Osteoblast (primary cell): ENCODE measurements around the gene ARHGAP9. TPM values are rescaled to one million over a fixed set of nuclear protein-coding genes. Genes with fewer than 3 reads are reported as not detected.
"Not testable (repeated sequence)": the region's sequence is repeated elsewhere in the genome, so short reads cannot be mapped to it uniquely, and the experiment has no call there.

Source experiments
- DNase-seq: peaks from one replicate; pipeline ENCODE4 v3.0.0; 2011; ENCODE audit warnings: low spot score, mixed read lengths; ENCODE audit not compliant: insufficient read length; ENCODE audit errors: missing footprints
- H2AFZ ChIP-seq: 2 replicates; pipeline ENCODE4 v1.6.0; 2011; ENCODE audit warnings: mild to moderate bottlenecking, low read length
- H3K27ac ChIP-seq: 2 replicates; pipeline ENCODE4 v1.5.1; 2011; ENCODE audit warnings: mild to moderate bottlenecking, low read depth, low read length, moderate library complexity
- H3K27me3 ChIP-seq: 2 replicates; pipeline ENCODE4 v1.6.0; 2012; ENCODE audit warnings: mild to moderate bottlenecking, control low read depth, inconsistent platforms, low read length, moderate library complexity; ENCODE audit not compliant: insufficient read depth
- H3K36me3 ChIP-seq: 2 replicates; pipeline ENCODE4 v1.5.1; 2011; ENCODE audit warnings: mild to moderate bottlenecking, low read length, control low read depth, moderate library complexity; ENCODE audit not compliant: insufficient read depth
- H3K4me1 ChIP-seq: 2 replicates; pipeline ENCODE4 v1.5.1; 2011; ENCODE audit warnings: mild to moderate bottlenecking, low read length, control low read depth, moderate library complexity; ENCODE audit not compliant: insufficient read depth
- H3K4me2 ChIP-seq: 2 replicates; pipeline ENCODE4 v1.6.0; 2011; ENCODE audit warnings: mild to moderate bottlenecking, low read length; ENCODE audit not compliant: insufficient read depth
- H3K4me3 ChIP-seq: fragments of 200-600 bp; sonication (generic); 3 replicates; pipeline ENCODE4 v1.5.1; 2012; ENCODE audit warnings: mild to moderate bottlenecking, low read length, inconsistent platforms; ENCODE audit not compliant: insufficient read depth
- H3K79me2 ChIP-seq: 2 replicates; pipeline ENCODE4 v1.6.0; 2012; ENCODE audit warnings: mild to moderate bottlenecking, low read length, control low read depth, inconsistent platforms; ENCODE audit not compliant: insufficient read depth
- H3K9me3 ChIP-seq: 2 replicates; pipeline ENCODE4 v1.5.1; 2011; ENCODE audit warnings: low read depth, low read length, control low read depth
- H4K20me1 ChIP-seq: 2 replicates; pipeline ENCODE4 v1.6.0; 2012; ENCODE audit warnings: mild to moderate bottlenecking, low read length, control low read depth; ENCODE audit not compliant: insufficient read depth
- total RNA-seq: library from RNA; depleted of rRNA; stranded (reverse); fragments of >200 nt; gene quantifications from 2 replicates; pipeline ENCODE4 v1.2.3, GENCODE V29; 2012
- TF ChIP-seq, protein P1 (sequence below): IDR thresholded peaks from 2 replicates; pipeline ENCODE4 v1.5.1; 2011; ENCODE audit warnings: mild to moderate bottlenecking, low read depth, low read length, moderate library complexity; ENCODE audit errors: extremely low read depth

ARHGAP9 gene
- total RNA-seq, 1 donor: 0.36 TPM

DNA sequence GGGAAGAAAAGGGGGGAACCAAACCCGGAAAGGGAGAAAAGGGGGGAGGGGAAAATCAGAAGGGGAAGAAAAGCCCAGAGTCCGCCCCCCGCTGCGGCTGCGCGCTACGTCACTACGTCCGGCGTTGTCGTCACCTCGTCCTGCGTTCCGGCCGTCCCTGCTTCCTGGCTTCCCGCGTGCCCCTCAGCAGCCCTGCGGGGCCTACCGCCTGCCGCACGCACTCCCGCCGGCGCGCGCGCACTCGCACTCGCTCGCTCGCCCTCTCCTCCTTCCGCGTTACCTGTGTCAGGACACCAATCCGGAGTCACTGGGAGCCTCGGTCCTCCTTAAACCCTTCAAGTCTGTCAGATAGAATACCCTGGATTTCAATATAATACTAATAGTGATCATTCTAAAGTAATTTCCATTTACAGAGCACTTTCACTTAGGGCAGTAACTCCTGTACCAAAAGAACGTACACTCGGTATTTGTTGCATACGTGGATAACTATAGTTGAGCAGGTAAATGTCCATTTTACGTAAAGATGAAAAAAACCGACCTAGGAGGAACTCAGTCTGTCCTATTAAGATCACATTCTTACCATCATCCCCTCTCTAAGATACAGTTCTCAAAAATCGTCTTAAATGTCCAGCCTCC lies 48.6 kb downstream of the ARHGAP9 start, which contains the start of gene R3HDM2:
R3HDM2 (minus strand) TSS at position 113 of the 636 bp plus-strand sequence. CDS start 120,615 bp downstream, outside the sequence.
- DNase-seq: peak; percentile 100
- H4K20me1 ChIP-seq: no peaks in the 10 kb centered on the region
- H3K79me2 ChIP-seq: peaks cover 41% of the 10 kb centered on the region
- peak within 1 kb of the TSS; percentile 77 for H3K4me3 ChIP-seq
- H3K36me3 ChIP-seq: no peaks in the 10 kb centered on the region
- H3K27me3 ChIP-seq: no peaks in the 10 kb centered on the region
- TF ChIP-seq, protein P1, sequence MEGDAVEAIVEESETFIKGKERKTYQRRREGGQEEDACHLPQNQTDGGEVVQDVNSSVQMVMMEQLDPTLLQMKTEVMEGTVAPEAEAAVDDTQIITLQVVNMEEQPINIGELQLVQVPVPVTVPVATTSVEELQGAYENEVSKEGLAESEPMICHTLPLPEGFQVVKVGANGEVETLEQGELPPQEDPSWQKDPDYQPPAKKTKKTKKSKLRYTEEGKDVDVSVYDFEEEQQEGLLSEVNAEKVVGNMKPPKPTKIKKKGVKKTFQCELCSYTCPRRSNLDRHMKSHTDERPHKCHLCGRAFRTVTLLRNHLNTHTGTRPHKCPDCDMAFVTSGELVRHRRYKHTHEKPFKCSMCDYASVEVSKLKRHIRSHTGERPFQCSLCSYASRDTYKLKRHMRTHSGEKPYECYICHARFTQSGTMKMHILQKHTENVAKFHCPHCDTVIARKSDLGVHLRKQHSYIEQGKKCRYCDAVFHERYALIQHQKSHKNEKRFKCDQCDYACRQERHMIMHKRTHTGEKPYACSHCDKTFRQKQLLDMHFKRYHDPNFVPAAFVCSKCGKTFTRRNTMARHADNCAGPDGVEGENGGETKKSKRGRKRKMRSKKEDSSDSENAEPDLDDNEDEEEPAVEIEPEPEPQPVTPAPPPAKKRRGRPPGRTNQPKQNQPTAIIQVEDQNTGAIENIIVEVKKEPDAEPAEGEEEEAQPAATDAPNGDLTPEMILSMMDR: no peak
- H3K4me2 ChIP-seq: peak within 1 kb of the TSS; percentile 81
- peak within 1 kb of the TSS; percentile 92 for H2AFZ ChIP-seq
- peaks cover 12% of the 10 kb centered on the region for H3K4me1 ChIP-seq
- no peaks in the 10 kb centered on the region for H3K9me3 ChIP-seq
- peak within 1 kb of the TSS; percentile 89 for H3K27ac ChIP-seq

DNA sequence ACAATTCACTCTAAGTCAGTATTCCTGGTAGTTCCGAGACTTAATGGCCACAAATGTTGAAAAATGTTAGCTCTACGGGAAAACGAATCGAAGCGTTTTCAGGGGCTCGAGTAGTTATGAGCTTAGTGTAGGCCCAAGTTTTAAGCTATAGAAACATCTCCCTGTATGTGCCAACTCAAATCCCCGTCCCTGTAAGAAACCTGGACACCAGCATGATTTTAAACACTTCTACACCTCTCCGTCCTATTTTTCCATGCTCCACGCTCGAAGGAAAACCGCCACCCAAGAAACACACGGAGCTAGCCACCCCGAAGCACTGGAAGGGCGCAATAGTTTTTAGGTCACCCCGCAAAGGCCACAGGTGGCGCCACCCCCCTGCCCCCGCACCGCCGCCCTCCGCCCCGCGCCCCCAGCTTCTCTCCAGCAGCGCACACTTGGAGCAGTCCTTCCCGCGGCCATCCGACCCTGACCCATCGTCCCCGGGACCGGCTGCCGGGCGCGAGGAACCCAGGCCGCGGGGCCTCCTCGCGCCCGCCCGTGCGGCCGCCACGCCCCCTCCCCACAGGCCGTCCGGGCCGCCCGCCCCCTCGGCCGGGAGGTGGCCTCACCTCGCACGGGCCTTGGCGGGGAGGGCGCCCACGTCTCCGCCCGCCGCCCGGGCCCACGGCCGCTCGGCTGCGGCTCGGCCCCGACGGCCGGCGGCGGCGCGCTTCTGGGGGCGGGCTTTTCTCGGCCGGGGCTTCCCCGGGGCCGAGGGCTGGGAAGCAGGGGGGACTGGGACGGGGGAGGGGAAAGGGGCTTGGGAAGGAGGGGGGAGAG lies 49.3 kb downstream of the ARHGAP9 start:
- peaks cover 3% of the 10 kb centered on the region for H4K20me1 ChIP-seq
- TF ChIP-seq, protein P1: no peak
- H3K4me3 ChIP-seq: peak overlapping the region; percentile 77
- H3K27ac ChIP-seq: peak overlapping the region; percentile 82
- H3K27me3 ChIP-seq: no peaks in the 10 kb centered on the region
- DNase-seq: no peak
- peak overlapping the region; percentile 80 for H3K4me2 ChIP-seq
- peaks cover 12% of the 10 kb centered on the region for H3K4me1 ChIP-seq
- H3K36me3 ChIP-seq: peaks cover 4% of the 10 kb centered on the region
- no peaks in the 10 kb centered on the region for H3K9me3 ChIP-seq
- peaks cover 48% of the 10 kb centered on the region for H3K79me2 ChIP-seq
- H2AFZ ChIP-seq: peak overlapping the region; percentile 64

DNA sequence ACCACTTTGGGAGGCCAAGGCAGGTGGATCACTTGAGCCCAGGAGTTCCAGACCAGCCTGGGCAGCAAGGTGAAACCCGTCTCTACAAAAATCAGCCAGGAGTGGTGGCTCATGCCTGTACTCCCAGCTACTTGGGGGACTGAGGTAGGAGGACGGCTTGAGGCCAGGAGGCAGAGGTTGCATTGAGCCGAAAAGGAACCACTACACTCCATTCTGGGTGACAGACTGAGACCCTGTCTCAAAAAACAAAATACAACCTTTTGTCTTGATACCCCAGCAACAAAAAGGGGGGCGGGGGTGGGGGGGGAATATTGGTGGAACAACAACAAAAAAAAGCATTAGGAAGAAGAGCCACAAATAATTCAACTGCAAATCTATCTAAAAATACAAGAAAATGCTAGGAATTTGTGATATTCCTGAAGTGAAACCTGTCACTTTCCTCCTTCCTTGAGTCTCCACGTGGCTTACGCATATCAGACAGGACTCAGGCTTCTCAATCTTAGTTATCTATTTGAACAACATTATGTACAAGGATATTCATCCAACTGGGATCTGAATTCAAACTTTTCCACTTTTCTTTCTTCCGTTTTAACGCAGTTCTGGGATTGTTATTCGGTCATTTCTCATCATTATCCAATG lies 50.1 kb downstream of the ARHGAP9 start:
- peaks cover 4% of the 10 kb centered on the region for H3K36me3 ChIP-seq
- H3K4me3 ChIP-seq: peak overlapping the region; percentile 77
- DNase-seq: peak; percentile 65
- peaks cover 12% of the 10 kb centered on the region for H3K4me1 ChIP-seq
- peaks cover 51% of the 10 kb centered on the region for H3K79me2 ChIP-seq
- H3K4me2 ChIP-seq: peak overlapping the region; percentile 80
- no peaks in the 10 kb centered on the region for H3K9me3 ChIP-seq
- TF ChIP-seq, protein P1: no peak
- peak overlapping the region; percentile 82 for H3K27ac ChIP-seq
- H2AFZ ChIP-seq: peak overlapping the region; percentile 64
- H3K27me3 ChIP-seq: no peaks in the 10 kb centered on the region
- H4K20me1 ChIP-seq: peaks cover 5% of the 10 kb centered on the region

DNA sequence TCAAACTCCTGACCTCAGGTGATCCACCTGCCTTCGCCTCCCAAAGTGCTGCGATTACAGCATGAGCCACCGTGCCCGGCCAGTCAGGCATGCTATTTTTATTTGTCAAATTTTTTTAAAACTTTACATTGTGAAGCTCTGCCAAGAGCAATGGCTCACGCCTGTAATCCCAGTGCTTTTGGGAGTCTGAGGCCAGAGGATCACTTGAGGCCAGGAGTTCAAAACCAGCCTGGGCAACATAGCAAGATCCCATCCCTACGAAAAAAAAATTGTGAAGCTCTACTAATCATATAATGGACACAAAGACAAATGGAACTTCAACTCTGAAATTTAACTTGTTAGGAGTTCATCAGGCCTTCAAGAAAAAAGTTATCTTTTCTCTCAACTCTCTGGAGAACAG lies 50.7 kb downstream of the ARHGAP9 start:
- Histone ChIP-seq H3K27ac (no peak overlapping the region), H3K4me3 (peak overlapping the region; percentile 77), H3K4me1 (peaks cover 12% of the 10 kb centered on the region), H2AFZ (no peak overlapping the region), H4K20me1 (peaks cover 5% of the 10 kb centered on the region), H3K36me3 (peaks cover 4% of the 10 kb centered on the region), H3K4me2 (peak overlapping the region; percentile 80), H3K79me2 (peaks cover 58% of the 10 kb centered on the region), H3K27me3 (no peaks in the 10 kb centered on the region), H3K9me3 (no peaks in the 10 kb centered on the region)
- DNase-seq: no peak
- TF ChIP-seq, protein P1: no peak

DNA sequence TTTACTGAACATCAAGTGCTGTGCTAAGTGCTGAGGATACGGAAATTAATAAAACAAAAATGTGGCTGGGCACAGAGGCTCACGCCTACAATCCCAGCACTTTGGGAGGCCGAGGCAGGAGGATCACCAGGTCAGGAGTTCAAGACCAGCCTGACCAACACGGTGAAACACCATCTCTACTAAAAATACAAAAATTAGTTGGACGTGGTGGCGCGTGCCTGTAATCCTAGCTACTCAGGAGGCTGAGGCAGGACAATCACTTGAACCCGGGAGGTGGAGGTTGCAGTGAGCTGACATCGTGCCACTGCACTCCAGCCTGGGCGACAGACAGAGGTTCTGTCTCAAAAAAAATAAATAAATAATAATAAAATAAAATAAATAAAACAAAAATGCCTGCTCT lies 52.7 kb downstream of the ARHGAP9 start:
- not testable (repeated sequence) for H3K9me3 ChIP-seq, H3K27ac ChIP-seq, H4K20me1 ChIP-seq, DNase-seq, H3K4me2 ChIP-seq, H2AFZ ChIP-seq, H3K27me3 ChIP-seq, H3K36me3 ChIP-seq, H3K4me3 ChIP-seq
- H3K79me2 ChIP-seq: peaks cover 72% of the 10 kb centered on the region
- peaks cover 12% of the 10 kb centered on the region for H3K4me1 ChIP-seq
